HG03378 (cell line): Measurements from ENCODE around the gene AQP10.
A peak's percentile ranks its signal among the peaks of the same experiment; 100 is the strongest.
"Not testable (repeated sequence)": the region's sequence is repeated elsewhere in the genome, so short reads cannot be mapped to it uniquely, and the experiment has no call there.

ENCODE experiments used
- ATAC-seq: cut with Tn5 transposase; IDR thresholded peaks from one replicate; pipeline ENCODE4 v1.9.1; 2021; ENCODE audit warnings: mild to moderate bottlenecking, moderate library complexity; ENCODE audit not compliant: unreplicated experiment

AQP10 gene, protein sequence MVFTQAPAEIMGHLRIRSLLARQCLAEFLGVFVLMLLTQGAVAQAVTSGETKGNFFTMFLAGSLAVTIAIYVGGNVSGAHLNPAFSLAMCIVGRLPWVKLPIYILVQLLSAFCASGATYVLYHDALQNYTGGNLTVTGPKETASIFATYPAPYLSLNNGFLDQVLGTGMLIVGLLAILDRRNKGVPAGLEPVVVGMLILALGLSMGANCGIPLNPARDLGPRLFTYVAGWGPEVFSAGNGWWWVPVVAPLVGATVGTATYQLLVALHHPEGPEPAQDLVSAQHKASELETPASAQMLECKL

GRCh38 chr1:154320882-154321608 is at the start of gene AQP10:
Gene AQP10, plus strand, starts transcription at chr1:154321093. Its CDS starts 63 bp downstream, at chr1:154321156.
- no peak for ATAC-seq

- ATAC-seq = peak; percentile 87
Measured at GRCh38 chr1:154272217-154272998, 48.5 kb upstream of the AQP10 start, which contains the start of gene HAX1. Gene HAX1, plus strand, starts transcription at chr1:154272629. Its CDS starts 95 bp downstream, at chr1:154272724.

DNA sequence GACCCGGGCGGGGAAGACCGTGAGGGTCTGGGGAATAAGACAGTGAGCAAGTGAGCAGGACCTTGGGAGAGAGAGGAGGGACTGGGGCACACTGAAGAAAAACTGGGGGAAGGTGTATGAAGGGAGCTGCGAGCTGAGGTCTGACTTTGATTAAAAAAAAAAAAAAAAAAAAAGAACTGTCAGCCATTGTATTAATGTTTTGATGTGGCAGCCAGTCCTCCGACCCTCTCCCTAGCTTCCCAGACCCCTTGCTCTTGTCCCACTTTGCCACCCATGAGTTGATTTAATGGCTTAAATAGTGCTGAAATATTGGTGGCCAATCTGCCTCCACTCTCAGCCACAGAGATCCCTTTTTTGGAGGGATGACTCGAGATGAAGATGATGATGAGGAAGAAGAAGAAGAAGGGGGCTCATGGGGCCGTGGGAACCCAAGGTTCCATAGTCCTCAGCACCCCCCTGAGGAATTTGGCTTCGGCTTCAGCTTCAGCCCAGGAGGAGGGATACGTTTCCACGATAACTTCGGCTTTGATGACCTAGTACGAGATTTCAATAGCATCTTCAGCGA is 47.8 kb upstream of the AQP10 start:
- no peak for ATAC-seq

GRCh38 chr1:154276797-154277196 is 44.1 kb upstream of the AQP10 start:
- no peak for ATAC-seq

GRCh38 chr1:154287591-154287990 is 33.3 kb upstream of the AQP10 start:
- ATAC-seq = not testable (repeated sequence)

DNA sequence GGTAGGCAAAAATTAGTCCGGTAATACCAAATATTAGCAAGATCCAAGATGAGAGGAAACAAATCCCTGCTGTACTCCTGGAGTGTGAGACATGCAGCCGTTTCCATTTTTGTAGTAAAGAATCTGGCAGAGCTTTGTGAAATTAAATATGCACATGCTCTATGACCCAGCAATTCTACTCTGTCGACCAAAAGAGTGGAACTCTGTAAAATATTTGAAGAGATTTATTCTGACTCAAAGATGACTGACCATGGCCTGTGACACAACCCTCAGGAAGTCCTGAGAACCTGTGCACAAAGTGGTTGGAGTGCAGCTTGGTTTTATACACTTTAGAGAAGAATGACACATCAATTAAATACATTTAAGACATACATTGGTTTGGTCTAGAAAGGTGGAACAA is 32.2 kb upstream of the AQP10 start:
- ATAC-seq = no peak

DNA sequence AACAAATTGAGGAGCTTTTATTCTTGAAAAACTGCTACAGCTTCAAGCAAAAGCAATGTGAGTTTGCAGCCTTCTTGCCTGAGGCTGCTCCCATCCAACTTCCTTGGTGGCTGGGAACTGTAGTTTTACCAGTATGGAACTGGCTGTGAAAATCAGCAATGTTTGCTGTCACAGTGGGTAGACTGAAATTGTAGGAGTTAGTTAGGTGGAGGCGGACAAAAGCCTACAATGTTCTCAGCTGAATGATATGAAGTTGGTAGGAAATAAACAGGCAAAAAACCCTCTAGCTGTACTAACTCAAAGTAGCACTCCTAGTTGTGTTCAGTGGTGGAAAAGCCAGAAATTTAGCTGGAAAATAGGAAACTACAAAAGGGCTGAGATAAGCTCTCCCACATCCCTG is 30.0 kb upstream of the AQP10 start:
- no peak for ATAC-seq

GRCh38 chr1:154295408-154296235 is 25.3 kb upstream of the AQP10 start:
- no peak for ATAC-seq

GRCh38 chr1:154301582-154301981 is 19.3 kb upstream of the AQP10 start:
- ATAC-seq = no peak

- ATAC-seq = no peak
Measured at GRCh38 chr1:154304664-154305337, 16.1 kb upstream of the AQP10 start.

DNA sequence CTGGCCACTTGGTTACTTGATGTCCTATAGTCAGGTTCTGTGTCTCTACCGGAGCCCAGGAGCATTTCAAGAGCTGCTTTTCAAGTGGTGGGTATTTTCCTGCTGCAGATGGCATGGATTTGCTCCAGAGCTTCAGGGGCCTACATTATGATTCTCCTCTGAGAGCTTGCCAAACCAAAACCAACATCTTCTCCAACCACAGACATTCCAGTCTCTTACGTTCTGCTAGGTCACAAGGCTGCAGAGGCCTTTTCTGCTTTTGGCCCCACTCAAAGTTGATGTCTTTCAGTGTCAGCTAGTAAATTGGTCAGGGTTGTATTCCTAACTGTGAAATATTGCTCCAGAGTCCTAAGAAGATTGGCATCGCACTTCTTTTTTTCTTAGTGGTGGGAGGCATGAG is 14.7 kb upstream of the AQP10 start:
- no peak for ATAC-seq

GRCh38 chr1:154307670-154308270 is 13.1 kb upstream of the AQP10 start:
- not testable (repeated sequence) for ATAC-seq

DNA sequence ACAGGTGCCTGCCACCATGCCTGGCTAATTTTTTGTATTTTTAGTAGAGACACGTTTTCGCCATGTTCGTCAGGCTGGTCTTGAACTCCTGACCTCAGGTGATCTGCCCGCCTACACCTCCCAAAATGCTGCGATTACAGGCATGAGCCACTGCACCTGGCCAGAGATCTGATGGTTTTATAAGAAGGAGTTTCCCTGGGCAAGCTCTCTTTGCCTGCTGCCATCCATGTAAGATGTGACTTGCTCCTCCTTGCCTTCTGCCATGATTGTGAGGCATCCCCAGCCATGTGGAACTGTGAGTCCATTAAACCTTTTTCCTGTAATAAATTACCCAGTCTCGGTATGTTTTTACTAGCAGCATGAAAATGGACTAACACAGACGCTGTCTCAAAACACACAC is 11.8 kb upstream of the AQP10 start:
- ATAC-seq = not testable (repeated sequence)

- not testable (repeated sequence) for ATAC-seq
Measured at GRCh38 chr1:154312229-154313065, 8.4 kb upstream of the AQP10 start.

GRCh38 chr1:154313066-154313356 is 7.9 kb upstream of the AQP10 start:
- no peak for ATAC-seq

DNA sequence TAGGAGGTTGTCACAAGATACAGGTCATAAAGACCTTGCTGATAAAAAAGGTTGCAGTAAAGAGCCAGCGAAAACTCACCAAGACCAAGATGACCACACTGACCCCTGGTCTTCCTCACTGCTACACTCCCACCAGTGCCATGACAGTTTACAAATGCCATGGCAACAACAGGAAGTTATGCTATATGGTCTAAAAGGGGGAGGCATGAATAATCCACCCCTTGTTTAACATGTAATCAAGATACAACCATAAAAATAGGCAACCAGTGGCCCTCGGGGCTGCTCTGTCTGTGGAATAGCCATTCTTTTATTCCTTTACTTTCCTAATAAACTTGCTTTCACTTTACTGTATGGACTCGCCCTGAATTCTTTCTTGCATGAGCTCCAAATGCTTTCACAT is 6.7 kb upstream of the AQP10 start:
- not testable (repeated sequence) for ATAC-seq

DNA sequence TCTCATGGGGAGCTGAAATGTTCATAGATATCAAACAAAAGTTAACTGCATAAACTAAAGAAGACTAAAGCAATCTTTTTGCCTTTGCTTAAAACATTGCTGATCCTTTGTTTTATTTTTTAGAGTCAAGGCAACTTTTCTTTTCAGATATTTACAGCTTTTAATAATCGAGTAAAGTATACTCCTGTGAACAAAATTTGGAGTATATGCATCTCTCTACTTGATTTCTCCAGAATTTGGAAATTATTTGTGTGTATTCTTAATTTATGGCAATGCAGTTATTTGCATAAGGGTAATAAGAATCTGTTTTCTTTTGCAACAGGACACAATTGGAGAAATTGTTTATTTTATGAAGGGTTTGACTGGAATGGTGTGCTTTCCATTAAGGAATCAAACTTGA is 4.2 kb upstream of the AQP10 start:
- no peak for ATAC-seq

DNA sequence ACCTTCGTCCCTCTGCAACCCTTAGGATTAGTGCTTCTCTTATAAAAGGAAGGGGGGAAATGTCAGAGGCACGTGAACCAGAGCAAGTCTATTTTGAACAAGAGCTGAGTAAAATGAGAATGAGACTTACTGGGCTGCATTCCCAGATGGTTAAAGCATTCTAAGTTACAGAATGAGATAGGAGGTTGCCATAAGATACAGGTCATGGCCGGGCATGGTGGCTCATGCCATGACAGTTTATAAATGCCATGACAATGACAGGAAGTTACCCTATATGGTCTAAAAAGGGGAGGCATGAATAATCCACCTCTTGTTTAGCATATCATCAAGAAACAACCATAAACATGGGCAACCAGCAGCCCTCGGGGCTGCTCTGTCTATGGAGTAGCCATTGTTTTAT is 2.5 kb upstream of the AQP10 start:
- ATAC-seq = no peak

- ATAC-seq = not testable (repeated sequence)
Measured at GRCh38 chr1:154321609-154321934, 679 bp downstream of the AQP10 start.
